HG02798 (cell line): ENCODE data around the gene VPS4B.
A peak's percentile ranks its signal among the peaks of the same experiment; 100 is the strongest.

Experiments
- ATAC-seq: cut with Tn5 transposase; IDR thresholded peaks from one replicate; pipeline ENCODE4 v1.9.1; 2021; ENCODE audit warnings: mild to moderate bottlenecking; ENCODE audit not compliant: unreplicated experiment, poor library complexity

VPS4B gene

DNA sequence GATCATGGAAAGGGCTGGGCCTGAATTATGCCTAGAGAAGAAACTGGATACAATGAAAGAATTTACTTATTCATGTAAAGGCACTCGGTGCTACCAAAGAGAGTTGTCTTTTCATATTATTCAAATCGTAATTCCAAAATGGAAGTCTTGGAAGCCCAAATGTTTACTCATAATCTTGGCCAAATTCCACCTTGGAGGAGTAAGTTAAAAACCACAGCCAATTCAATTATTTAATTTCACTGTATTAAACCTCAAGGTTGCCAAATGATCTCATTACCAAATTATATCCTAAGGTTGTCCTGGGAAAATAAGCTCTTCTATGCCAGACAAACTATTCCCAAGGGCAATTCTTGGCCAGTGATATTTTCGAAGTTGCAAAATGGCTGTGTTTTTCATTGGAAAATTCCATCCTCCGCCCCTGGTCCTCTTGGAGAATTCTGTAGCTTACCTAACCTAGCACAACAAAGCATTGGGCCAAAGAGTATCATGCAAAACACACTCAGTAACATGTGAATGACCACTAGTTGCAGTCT lies 11.1 kb upstream of the VPS4B start:
- ATAC-seq = no peak

GRCh38 chr18:63431180-63431579 lies 8.9 kb upstream of the VPS4B start:
- ATAC-seq = no peak

GRCh38 chr18:63430526-63430925 lies 8.2 kb upstream of the VPS4B start:
- no peak for ATAC-seq

DNA sequence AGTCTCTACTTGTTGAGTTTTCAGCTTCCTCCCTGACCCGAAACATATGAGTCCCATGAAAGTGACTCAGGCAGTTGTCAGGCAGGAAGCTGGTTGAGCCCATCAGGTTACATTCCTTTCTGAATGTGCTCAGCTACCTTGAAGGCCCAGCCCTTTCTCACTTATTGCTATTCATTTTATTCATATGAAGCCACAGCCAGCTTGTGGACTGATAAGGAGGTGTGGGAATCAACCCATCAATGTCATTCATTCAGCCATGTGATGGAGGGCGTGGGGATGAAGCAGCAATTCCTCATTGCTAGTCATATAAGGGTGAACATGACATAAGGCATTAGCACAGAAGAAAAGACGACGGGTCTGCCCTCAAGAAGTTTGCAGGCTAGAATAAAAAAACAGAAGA lies 5.3 kb upstream of the VPS4B start:
- ATAC-seq = no peak

DNA sequence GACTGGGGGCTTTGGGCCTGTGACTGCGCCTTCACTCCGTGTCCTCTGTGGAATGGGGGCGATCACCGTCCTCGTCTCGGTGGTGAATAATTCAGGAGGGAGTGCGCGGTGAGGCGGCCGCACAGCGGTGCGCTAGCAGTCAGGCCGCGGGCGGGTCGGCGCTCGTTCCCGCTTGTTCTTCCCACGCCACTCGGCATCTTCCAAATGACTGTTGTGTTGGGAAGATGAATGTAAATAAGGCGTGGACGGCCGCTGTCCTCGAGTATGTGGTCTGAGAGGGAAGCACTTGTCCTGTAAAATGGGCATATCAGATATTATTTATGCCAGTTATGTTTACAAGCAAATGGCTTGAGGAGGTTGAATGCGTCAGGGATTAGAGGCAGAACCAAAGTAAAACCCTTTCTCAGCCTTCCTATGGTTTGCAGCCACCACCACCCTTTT lies 608 bp upstream of the VPS4B start:
- peak; percentile 32 for ATAC-seq

DNA sequence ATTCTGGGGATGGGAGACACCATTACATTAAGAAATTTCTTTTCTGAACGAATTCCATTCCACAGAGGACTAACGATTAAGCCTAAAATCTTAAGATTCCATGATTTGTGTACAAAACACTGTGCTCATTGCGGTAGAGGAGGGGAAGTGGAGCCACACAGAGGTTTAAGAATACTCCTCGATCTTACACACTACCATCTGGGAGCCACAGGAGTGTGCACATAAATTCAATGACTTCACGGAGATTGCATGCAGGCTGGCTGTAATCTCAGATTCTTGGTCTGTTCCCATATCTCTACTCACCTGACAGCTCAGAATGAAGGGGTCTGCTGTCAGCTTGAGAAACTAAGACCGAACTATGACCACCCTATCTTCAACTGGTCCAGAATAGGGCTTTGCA lies 762 bp downstream of the VPS4B start:
- no peak for ATAC-seq

DNA sequence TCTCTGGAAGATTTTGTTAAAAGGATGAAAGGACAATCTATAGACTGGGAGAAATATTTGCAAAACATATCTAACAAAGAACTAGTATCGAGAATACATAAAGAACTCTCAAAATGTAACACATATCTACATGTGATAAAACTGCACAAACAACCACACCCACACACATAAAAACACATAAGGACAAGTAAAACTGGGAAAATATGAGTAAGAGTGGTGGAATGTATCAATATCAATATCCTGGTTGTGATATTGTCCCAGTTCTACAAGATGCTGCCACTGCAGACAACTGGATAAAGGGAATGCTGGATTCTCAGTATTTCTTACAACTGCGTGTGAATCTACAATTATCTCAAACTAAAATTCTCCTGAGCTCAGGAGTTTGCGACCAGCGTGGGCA lies 9.3 kb downstream of the VPS4B start:
- ATAC-seq = no peak

DNA sequence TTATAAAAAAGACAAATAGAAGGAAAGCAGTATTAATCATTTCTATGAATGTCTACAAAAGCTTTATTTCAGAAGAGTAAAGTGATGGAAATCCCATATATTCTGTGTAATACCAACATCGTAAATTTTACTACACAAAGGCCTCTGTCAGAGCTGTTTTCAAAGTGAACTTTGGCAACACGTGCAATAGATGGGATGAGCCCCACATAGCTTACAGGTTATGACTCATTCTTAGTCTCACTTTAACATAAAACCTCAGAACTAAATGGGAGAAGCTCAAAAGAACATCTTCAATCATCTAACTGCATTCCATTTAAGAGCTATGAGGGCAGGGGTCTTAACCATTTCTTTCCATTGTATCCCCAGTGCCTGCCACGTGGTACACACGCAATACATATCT lies 11.5 kb downstream of the VPS4B start:
- no peak for ATAC-seq

- ATAC-seq = no peak
Measured at GRCh38 chr18:63409301-63409700, 13.0 kb downstream of the VPS4B start.

DNA sequence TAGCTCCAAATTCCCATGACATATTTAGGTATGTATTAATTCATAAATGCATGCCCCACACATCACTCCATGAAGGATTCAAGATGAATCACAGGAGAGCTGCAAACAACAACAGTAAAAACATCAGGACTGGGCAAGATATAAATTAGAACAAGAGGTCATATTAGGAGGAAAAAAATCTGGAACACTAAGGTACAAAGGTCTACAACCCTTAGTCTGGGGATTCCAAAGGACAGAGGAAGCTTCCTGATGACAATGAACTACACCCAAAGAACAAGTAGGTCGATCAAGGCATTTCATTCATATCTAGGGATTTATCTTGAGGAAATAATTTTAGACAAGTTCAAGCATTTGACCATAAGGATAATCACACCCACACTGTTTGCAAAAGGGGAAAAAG lies 14.5 kb downstream of the VPS4B start:
- no peak for ATAC-seq

DNA sequence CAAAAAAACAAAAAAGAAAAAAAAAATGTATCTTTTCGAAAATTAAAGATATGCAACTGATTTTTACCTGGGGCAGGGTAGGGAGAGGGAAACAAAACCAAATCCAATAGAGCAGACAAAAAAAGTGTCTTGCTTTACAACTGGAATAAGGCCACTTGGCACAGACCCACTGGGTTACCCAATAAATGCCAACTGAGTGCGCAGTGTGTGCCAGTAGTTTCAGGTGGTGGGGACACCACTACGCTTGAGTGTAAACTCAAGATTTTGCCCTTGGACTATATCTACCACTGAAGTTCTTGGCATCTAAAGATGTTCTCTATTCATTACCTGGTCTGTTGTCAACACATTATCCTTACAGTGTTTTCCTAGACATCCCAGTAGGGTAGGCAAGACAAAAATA lies 16.3 kb downstream of the VPS4B start:
- no peak for ATAC-seq

GRCh38 chr18:63402246-63403162 lies 19.8 kb downstream of the VPS4B start:
- no peak for ATAC-seq

GRCh38 chr18:63399300-63399699 lies 23.0 kb downstream of the VPS4B start:
- no peak for ATAC-seq

DNA sequence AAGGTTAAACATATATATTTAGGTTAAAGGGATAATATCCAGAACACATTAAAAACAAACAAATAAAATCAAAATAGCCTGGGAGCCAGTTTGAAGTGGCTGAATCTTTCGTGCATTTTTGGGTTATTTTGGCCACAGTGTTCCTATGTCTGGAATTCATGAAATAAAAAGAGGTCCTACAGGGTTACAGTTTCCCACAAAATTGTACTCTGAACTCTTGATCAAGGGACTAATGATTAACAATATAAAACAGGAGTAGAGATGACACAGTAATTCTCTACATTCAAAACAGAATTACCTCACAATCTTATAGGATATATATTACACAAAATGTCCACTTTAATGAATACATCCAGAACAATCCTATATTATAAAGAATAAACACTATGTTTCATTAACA lies 24.9 kb downstream of the VPS4B start:
- ATAC-seq = no peak

- no peak for ATAC-seq
Measured at GRCh38 chr18:63395503-63395902, 26.8 kb downstream of the VPS4B start.

- ATAC-seq = no peak
Measured at GRCh38 chr18:63394954-63395353, 27.3 kb downstream of the VPS4B start.

DNA sequence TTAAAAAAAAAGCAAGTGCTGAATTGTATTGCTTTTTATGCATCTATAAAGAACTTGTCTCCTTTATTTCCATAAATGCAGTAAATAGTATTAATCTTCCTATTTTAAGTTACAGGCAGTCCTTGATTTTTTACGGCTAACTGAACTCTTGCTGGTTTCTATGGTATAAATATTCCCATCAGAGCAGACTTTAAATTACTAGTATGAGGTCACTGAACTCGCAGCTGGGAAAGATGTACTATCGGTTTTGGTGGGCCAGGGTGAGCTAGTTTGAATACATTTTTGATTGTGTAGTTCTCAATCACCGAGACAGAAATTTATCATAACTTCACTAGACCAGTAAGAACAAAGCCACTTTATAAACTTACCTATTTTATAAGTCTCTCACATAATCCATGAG lies 34.4 kb downstream of the VPS4B start:
- ATAC-seq = no peak

DNA sequence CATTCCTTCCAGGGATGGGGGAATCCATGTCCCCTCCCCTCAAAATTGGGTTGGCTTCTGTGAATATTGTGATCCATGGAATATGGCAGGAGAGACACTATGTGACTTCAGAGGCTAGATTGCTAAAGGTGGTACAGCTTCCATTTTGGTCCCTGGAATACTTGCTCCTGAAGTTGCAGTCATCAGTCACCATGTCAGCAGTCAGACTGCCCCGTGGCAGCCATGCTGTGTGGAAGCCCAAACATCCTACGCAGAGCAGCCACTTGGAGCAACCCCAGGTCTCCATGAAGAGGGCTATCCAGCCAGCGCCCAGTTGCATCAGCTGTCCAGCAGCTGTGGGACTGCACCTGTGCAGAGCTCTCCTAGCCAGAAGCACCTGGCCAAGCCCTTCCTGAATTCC lies 39.4 kb downstream of the VPS4B start:
- no peak for ATAC-seq

- ATAC-seq = no peak
Measured at GRCh38 chr18:63379639-63379962, 42.7 kb downstream of the VPS4B start.

- no peak for ATAC-seq
Measured at GRCh38 chr18:63378919-63379638, 43.2 kb downstream of the VPS4B start.

DNA sequence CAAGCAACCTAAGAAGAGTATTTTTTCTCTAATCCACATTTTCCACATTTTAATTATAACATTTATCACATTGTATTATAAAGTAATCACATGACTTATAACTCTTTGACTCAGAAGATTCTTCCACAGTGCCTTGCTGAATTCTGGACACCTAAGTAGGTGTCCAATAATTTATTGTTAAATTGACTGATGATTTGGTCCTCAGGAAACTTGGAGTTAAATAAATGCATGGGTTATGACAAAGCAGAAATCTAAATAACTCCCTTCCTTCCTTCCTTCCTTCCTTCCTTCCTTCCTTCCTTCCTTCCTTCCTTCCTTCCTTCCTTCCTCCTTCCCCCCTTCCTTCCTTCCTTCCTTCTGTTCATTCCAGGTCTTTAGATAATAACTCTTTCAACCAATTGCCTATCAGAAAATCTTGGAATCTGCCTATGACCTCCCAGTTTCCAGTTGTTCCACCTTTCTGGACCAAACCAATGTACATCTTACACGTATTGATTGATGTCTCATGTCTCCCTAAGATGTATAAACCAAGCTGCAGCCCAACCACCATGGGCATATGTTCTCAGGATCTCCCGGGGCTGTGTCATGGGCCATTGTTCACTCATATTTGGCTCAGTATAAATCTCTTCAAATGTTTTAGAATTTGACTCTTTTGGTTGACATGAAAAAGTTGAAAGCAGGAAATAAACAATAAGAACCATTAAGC lies 44.8 kb downstream of the VPS4B start:
- no peak for ATAC-seq
